Calu3 (cell line): ENCODE results near the gene MANEA. TPM values are rescaled to one million over a fixed set of nuclear protein-coding genes. Genes with fewer than 3 reads are reported as not detected.

Experiments
- BruUV-seq: library from RNA; stranded (reverse); fragments of 400-500 nt; replicated peaks from 2 replicates; lab custom pipeline; 2021; lab: Mats Ljungman, UMichigan
- CTCF ChIA-PET: fragments of 300-600 bp; sonication (Branson Sonifier 250); formaldehyde crosslinking; loops from one replicate; lab custom pipeline; 2022; ENCODE audit warnings: antibody characterized with exemption; lab: Charles Lee
- DNase-seq: peaks from one replicate; pipeline ENCODE4 v3.0.0; 2022
- H3K27ac Mint-ChIP-seq: one replicate; pipeline ENCODE4 v1.8.0; 2022; ENCODE audit warnings: mixed read lengths; ENCODE audit not compliant: unreplicated experiment
- H3K27me3 Mint-ChIP-seq: one replicate; pipeline ENCODE4 v1.8.0; 2022; ENCODE audit warnings: mixed read lengths; ENCODE audit not compliant: unreplicated experiment
- H3K36me3 Mint-ChIP-seq: one replicate; pipeline ENCODE4 v1.8.0; 2022; ENCODE audit warnings: mild to moderate bottlenecking, moderate library complexity, mixed read lengths; ENCODE audit not compliant: insufficient read depth, unreplicated experiment
- H3K4me1 Mint-ChIP-seq: one replicate; pipeline ENCODE4 v1.8.0; 2022; ENCODE audit warnings: mild to moderate bottlenecking, low read depth, mixed read lengths; ENCODE audit not compliant: unreplicated experiment
- H3K4me3 Mint-ChIP-seq: one replicate; pipeline ENCODE4 v1.8.0; 2022; ENCODE audit warnings: mild to moderate bottlenecking, low read depth, moderate library complexity, mixed read lengths; ENCODE audit not compliant: unreplicated experiment
- H3K9me3 Mint-ChIP-seq: one replicate; pipeline ENCODE4 v1.8.0; 2022; ENCODE audit warnings: low read depth, mixed read lengths; ENCODE audit not compliant: unreplicated experiment
- CTCF ChIP-seq: fragments of 200-600 bp; IDR thresholded peaks from one replicate; pipeline ENCODE4 v1.8.0; 2022; ENCODE audit warnings: antibody characterized with exemption; ENCODE audit not compliant: unreplicated experiment
- intact Hi-C: fragments of 100-400 bp; cut with micrococcal nuclease; formaldehyde crosslinking; loops from one replicate; pipeline ENCODE4 v1.10.0; 2022; ENCODE audit not compliant: unreplicated experiment
- total RNA-seq: library from RNA; stranded (reverse); gene quantifications from 2 replicates; pipeline ENCODE4 v1.2.3, GENCODE V29; 2022

The MANEA gene
- total RNA-seq, 1 experiment from 2014 or later, result 22.6 TPM

DNA sequence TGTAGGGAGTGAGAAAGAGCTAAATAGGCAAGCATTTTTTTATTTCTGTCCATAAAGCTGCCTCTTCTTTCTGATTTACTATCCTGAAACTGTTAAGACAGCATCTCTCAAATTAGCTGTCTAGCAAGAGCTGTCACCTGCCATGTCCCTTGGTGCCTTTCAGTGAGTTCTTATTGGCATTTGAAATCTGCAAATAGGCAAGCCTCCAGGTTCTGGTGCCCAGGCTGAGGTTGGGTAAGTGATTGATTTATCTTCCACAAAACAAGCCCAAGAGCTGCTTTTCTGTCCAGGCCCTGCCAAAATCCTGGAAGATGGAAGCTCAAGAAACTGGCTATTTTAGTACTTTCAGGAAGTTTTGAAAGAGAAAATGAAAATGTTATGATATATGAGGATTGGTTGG is 22.4 kb downstream of the MANEA start:
- Mint-ChIP-seq H3K9me3 (no peaks in the 10 kb centered on the region), H3K27ac (no peak overlapping the region), H3K27me3 (no peaks in the 10 kb centered on the region), H3K4me3 (no peak overlapping the region), H3K4me1 (peaks cover 15% of the 10 kb centered on the region), H3K36me3 (peaks cover 5% of the 10 kb centered on the region)
- CTCF ChIA-PET, result no interaction called here
- TF ChIP-seq CTCF, result no peak
- DNase-seq, result no peak
- intact Hi-C loops, result loop anchor here (5.0 kb wide), 1 partner anchor 258 kb away; no protein-coding TSS in a partner anchor
- no TSS peak for BruUV-seq

DNA sequence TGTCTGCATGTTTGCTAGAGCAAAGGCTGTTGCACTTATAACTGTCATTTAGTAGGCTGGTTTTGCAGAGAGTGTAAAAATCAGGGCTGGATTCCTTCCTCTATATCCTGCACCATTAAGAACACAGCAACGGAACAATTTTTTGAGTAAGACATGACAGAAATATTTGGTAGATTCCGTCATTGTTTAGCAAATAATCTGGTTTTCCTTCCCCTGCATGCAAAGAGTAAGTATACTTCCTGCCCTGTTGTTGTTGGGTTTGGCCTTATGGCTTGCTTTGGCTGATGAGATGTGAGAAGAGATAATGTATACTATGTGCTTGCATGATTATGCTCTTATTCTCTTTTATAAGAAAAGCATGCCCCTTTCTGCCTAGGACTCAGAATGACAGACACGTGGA is 23.8 kb downstream of the MANEA start:
- CTCF ChIA-PET, result no interaction called here
- BruUV-seq, result no TSS peak

DNA sequence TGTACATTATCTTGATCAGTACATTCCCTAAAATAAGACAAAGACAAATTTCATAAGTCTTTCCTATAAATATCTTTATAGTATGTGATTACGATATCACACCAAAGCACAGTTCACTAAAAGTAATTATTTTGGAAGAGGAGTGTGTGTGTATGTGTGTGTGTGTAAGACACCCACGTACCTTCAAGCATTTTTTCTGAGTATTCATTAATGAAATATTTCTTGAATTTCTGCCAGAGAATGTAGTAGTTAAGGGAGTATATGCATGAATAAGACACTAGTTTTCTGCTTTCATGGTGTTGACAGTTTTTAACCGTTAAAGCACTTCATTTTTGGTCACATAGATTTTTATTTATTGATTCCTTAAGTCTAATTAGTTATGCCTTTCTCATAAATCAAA is 36.8 kb downstream of the MANEA start:
- Mint-ChIP-seq H3K27me3 (no peaks in the 10 kb centered on the region), H3K9me3 (no peaks in the 10 kb centered on the region), H3K36me3 (no peaks in the 10 kb centered on the region), H3K4me1 (no peaks in the 10 kb centered on the region), H3K4me3 (no peak overlapping the region), H3K27ac (no peak overlapping the region)
- TF ChIP-seq CTCF, result no peak
- intact Hi-C loops, result no loop called here
- BruUV-seq, result no TSS peak
- no peak for DNase-seq
- CTCF ChIA-PET, result no interaction called here

More for the DNA sequence above, 23.8 kb downstream of the MANEA start:
- no peaks in the 10 kb centered on the region for H3K27me3 Mint-ChIP-seq
- H3K27ac Mint-ChIP-seq, result no peak overlapping the region
- no peak for DNase-seq
- TF ChIP-seq CTCF, result no peak
- intact Hi-C loops, result no loop called here
- peaks cover 5% of the 10 kb centered on the region for H3K36me3 Mint-ChIP-seq
- no peaks in the 10 kb centered on the region for H3K9me3 Mint-ChIP-seq
- peaks cover 5% of the 10 kb centered on the region for H3K4me1 Mint-ChIP-seq
- no peak overlapping the region for H3K4me3 Mint-ChIP-seq

GRCh38 chr6:95629551-95629950 is 52.2 kb downstream of the MANEA start:
- H3K27ac Mint-ChIP-seq, result no peak overlapping the region
- no TSS peak for BruUV-seq
- no peak overlapping the region for H3K4me3 Mint-ChIP-seq
- DNase-seq, result no peak
- H3K27me3 Mint-ChIP-seq, result no peaks in the 10 kb centered on the region
- no peak for TF ChIP-seq CTCF
- intact Hi-C loops, result no loop called here
- H3K9me3 Mint-ChIP-seq, result peaks cover 3% of the 10 kb centered on the region
- H3K4me1 Mint-ChIP-seq, result no peaks in the 10 kb centered on the region
- H3K36me3 Mint-ChIP-seq, result no peaks in the 10 kb centered on the region
- CTCF ChIA-PET, result no interaction called here
